ENCODE measurements around the gene CADM2.

Gene CADM2

GRCh38 chr3:85007195-85008094 lies 48.7 kb downstream of the CADM2 start:
- no peaks in the 10 kb centered on the region for H3K36me3 ChIP-seq (ENCODE audit: control insufficient read depth, low read length)
- no peaks in the 10 kb centered on the region for H3F3A ChIP-seq (ENCODE audit: control insufficient read depth, insufficient read depth)
- no peaks in the 10 kb centered on the region for H3K27me3 ChIP-seq (ENCODE audit: control insufficient read depth, low read length)
- H3K79me2 ChIP-seq (ENCODE audit: control insufficient read depth, low read length), result no peaks in the 10 kb centered on the region
- TF ChIP-seq, protein P1, sequence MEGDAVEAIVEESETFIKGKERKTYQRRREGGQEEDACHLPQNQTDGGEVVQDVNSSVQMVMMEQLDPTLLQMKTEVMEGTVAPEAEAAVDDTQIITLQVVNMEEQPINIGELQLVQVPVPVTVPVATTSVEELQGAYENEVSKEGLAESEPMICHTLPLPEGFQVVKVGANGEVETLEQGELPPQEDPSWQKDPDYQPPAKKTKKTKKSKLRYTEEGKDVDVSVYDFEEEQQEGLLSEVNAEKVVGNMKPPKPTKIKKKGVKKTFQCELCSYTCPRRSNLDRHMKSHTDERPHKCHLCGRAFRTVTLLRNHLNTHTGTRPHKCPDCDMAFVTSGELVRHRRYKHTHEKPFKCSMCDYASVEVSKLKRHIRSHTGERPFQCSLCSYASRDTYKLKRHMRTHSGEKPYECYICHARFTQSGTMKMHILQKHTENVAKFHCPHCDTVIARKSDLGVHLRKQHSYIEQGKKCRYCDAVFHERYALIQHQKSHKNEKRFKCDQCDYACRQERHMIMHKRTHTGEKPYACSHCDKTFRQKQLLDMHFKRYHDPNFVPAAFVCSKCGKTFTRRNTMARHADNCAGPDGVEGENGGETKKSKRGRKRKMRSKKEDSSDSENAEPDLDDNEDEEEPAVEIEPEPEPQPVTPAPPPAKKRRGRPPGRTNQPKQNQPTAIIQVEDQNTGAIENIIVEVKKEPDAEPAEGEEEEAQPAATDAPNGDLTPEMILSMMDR (IDR thresholded peaks at IDR 0.05; ENCODE audit: low read depth, low read length, poor library complexity, severe bottlenecking), result no peak
- no peak for TF ChIP-seq EZH2phosphoT487 (IDR thresholded peaks at IDR 0.05; ENCODE audit: borderline replicate concordance, low read length)
- no peak overlapping the region for H3K4me2 ChIP-seq (ENCODE audit: low read length)
- H3K4me1 ChIP-seq (ENCODE audit: control insufficient read depth, low read length), result no peaks in the 10 kb centered on the region
- no peaks in the 10 kb centered on the region for H4K20me1 ChIP-seq (ENCODE audit: control insufficient read depth, insufficient read depth, low read depth, low read length)
- H3K9me2 ChIP-seq (replicated peaks; ENCODE audit: control insufficient read depth, low read length), result no peaks in the 10 kb centered on the region
- H3K4me3 ChIP-seq (ENCODE audit: low read length), result no peak overlapping the region
- no peaks in the 10 kb centered on the region for H3K9me3 ChIP-seq (ENCODE audit: control insufficient read depth, insufficient read depth, low read length)
- H3K27ac ChIP-seq (ENCODE audit: low read depth, low read length), result no peak overlapping the region

- Histone ChIP-seq H3K79me2 (ENCODE audit: control insufficient read depth, low read length) (no peaks in the 10 kb centered on the region), H3K36me3 (ENCODE audit: control insufficient read depth, low read length) (no peaks in the 10 kb centered on the region), H3K4me1 (ENCODE audit: control insufficient read depth, low read length) (no peaks in the 10 kb centered on the region), H4K20me1 (ENCODE audit: control insufficient read depth, insufficient read depth, low read depth, low read length) (no peaks in the 10 kb centered on the region), H3K27ac (ENCODE audit: low read depth, low read length) (no peak overlapping the region), H3F3A (ENCODE audit: control insufficient read depth, insufficient read depth) (no peaks in the 10 kb centered on the region), H3K9me2 (replicated peaks; ENCODE audit: control insufficient read depth, low read length) (no peaks in the 10 kb centered on the region), H3K4me3 (ENCODE audit: low read length) (no peak overlapping the region), H3K4me2 (ENCODE audit: low read length) (no peak overlapping the region), H3K27me3 (ENCODE audit: control insufficient read depth, low read length) (no peaks in the 10 kb centered on the region), H3K9me3 (ENCODE audit: control insufficient read depth, insufficient read depth, low read length) (no peaks in the 10 kb centered on the region)
- TF ChIP-seq EZH2phosphoT487 (IDR thresholded peaks at IDR 0.05; ENCODE audit: borderline replicate concordance, low read length), result no peak
- TF ChIP-seq, protein P1 (IDR thresholded peaks at IDR 0.05; ENCODE audit: low read depth, low read length, poor library complexity, severe bottlenecking), result no peak
Measured at GRCh38 chr3:85020828-85021227, 62.0 kb downstream of the CADM2 start.

DNA sequence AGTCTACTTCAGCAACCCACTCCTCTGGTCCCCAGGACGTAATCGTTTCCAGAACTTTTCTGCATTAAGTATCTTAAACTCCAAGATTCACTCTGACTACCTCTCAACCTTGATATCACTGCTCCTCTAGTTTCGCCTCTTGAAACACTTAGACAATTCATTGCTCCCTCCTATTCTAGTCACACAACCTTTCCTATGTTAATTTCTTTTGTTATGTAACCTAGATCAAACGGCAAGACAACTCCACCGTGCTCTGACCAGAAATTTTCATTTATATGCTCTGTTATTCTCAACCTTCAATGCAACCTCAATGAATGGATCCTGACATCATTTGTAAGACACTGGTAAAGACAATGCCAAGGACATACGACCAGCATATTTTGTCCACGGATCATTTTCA lies 71.3 kb downstream of the CADM2 start:
- Histone ChIP-seq H3F3A (ENCODE audit: control insufficient read depth, insufficient read depth) (no peaks in the 10 kb centered on the region), H3K4me3 (ENCODE audit: low read length) (no peak overlapping the region), H3K9me3 (ENCODE audit: control insufficient read depth, insufficient read depth, low read length) (no peaks in the 10 kb centered on the region; the same call in 1 of the 2 replicates), H3K36me3 (ENCODE audit: control insufficient read depth, low read length) (no peaks in the 10 kb centered on the region), H3K9me2 (replicated peaks; ENCODE audit: control insufficient read depth, low read length) (no peaks in the 10 kb centered on the region), H3K27ac (ENCODE audit: low read depth, low read length) (no peak overlapping the region), H3K27me3 (ENCODE audit: control insufficient read depth, low read length) (no peaks in the 10 kb centered on the region), H3K79me2 (ENCODE audit: control insufficient read depth, low read length) (no peaks in the 10 kb centered on the region), H3K4me1 (ENCODE audit: control insufficient read depth, low read length) (no peaks in the 10 kb centered on the region), H4K20me1 (ENCODE audit: control insufficient read depth, insufficient read depth, low read depth, low read length) (no peaks in the 10 kb centered on the region), H3K4me2 (ENCODE audit: low read length) (no peak overlapping the region)
- no peak for TF ChIP-seq EZH2phosphoT487 (IDR thresholded peaks at IDR 0.05; ENCODE audit: borderline replicate concordance, low read length)
- TF ChIP-seq, protein P1 (IDR thresholded peaks at IDR 0.05; ENCODE audit: low read depth, low read length, poor library complexity, severe bottlenecking), result no peak

Measured in DOHH2 (cell line).